ENCODE results near the gene FGG. TPM values are rescaled to one million over a fixed set of nuclear protein-coding genes. Genes with fewer than 3 reads are reported as not detected.
"Not testable (repeated sequence)": the region's sequence is repeated elsewhere in the genome, so short reads cannot be mapped to it uniquely, and the experiment has no call there.

The FGG gene
- total RNA-seq, 2 donors from 2014 or later = 0.89 TPM; not detected in 1

- no peaks in the 10 kb centered on the region for H3K27me3 ChIP-seq (ENCODE audit: control insufficient read depth, insufficient read depth, low read length, poor library complexity, severe bottlenecking)
- Mint-ChIP-seq H3K27ac (no peak overlapping the region), H3K27me3 (ENCODE audit: insufficient read depth) (peaks cover 3% of the 10 kb centered on the region), H3K4me3 (no peak overlapping the region), H3K9me3 (no peaks in the 10 kb centered on the region), H3K36me3 (ENCODE audit: low read depth) (no peaks in the 10 kb centered on the region), H3K4me1 (no peaks in the 10 kb centered on the region)
- no peaks in the 10 kb centered on the region for H3K4me1 ChIP-seq (ENCODE audit: control insufficient read depth, insufficient read depth, low read length)
- H3K27ac ChIP-seq (ENCODE audit: low read depth, low read length) = no peak overlapping the region
- H3K36me3 ChIP-seq (ENCODE audit: control insufficient read depth, insufficient read depth, low read length) = no peaks in the 10 kb centered on the region
- no peak for TF ChIP-seq CTCF (conservative IDR thresholded peaks at IDR 0.05)
- H3K9ac ChIP-seq (ENCODE audit: extremely low read depth, low read length, poor library complexity, severe bottlenecking) = no peak overlapping the region
- DNase-seq = no peak
- H3K4me3 ChIP-seq (ENCODE audit: low read length) = no peak overlapping the region
- no peaks in the 10 kb centered on the region for H3K9me3 ChIP-seq (ENCODE audit: control insufficient read depth, low read length)
- 93 to 94% methylated on average over 5 to 6 of the region's 6 CpGs for WGBS, 2 experiments (ENCODE audit: insufficient coverage in 1 of 2, insufficient read length in 1 of 2)
These were observed 9.2 kb downstream of the FGG start for GRCh38 chr4:154603033-154603943.

- Histone ChIP-seq H3K27me3 (ENCODE audit: control insufficient read depth, insufficient read depth, low read length, poor library complexity, severe bottlenecking) (no peaks in the 10 kb centered on the region), H3K27ac (ENCODE audit: low read depth, low read length) (no peak overlapping the region), H3K36me3 (ENCODE audit: control insufficient read depth, insufficient read depth, low read length) (no peaks in the 10 kb centered on the region), H3K9me3 (ENCODE audit: control insufficient read depth, low read length) (no peaks in the 10 kb centered on the region), H3K4me1 (ENCODE audit: control insufficient read depth, insufficient read depth, low read length) (no peaks in the 10 kb centered on the region), H3K4me3 (ENCODE audit: low read length) (no peak overlapping the region), H3K9ac (ENCODE audit: extremely low read depth, low read length, poor library complexity, severe bottlenecking) (no peak overlapping the region)
- no peak for TF ChIP-seq CTCF (conservative IDR thresholded peaks at IDR 0.05)
- DNase-seq = no peak
- Mint-ChIP-seq H3K27me3 (ENCODE audit: insufficient read depth) (peaks cover 3% of the 10 kb centered on the region), H3K9me3 (no peaks in the 10 kb centered on the region), H3K36me3 (ENCODE audit: low read depth) (no peaks in the 10 kb centered on the region), H3K4me1 (no peaks in the 10 kb centered on the region), H3K27ac (no peak overlapping the region), H3K4me3 (no peak overlapping the region)
- WGBS, 2 experiments (ENCODE audit: insufficient coverage in 1 of 2, insufficient read length in 1 of 2) = 91 to 92% methylated on average over 1 of the region's 1 CpG
These were observed 9.9 kb downstream of the FGG start for GRCh38 chr4:154602404-154603020.

- no peaks in the 10 kb centered on the region for H3K4me1 ChIP-seq (ENCODE audit: control insufficient read depth, insufficient read depth, low read length)
- H3K27ac Mint-ChIP-seq = no peak overlapping the region
- H3K9me3 Mint-ChIP-seq = no peaks in the 10 kb centered on the region
- H3K27ac ChIP-seq (ENCODE audit: low read depth, low read length) = no peak overlapping the region
- no peak for TF ChIP-seq CTCF (conservative IDR thresholded peaks at IDR 0.05)
- no peak overlapping the region for H3K4me3 ChIP-seq (ENCODE audit: low read length)
- H3K9me3 ChIP-seq (ENCODE audit: control insufficient read depth, low read length) = no peaks in the 10 kb centered on the region
- H3K27me3 Mint-ChIP-seq (ENCODE audit: insufficient read depth) = no peaks in the 10 kb centered on the region
- H3K4me1 Mint-ChIP-seq = peaks cover 3% of the 10 kb centered on the region
- no peaks in the 10 kb centered on the region for H3K27me3 ChIP-seq (ENCODE audit: control insufficient read depth, insufficient read depth, low read length, poor library complexity, severe bottlenecking)
- H3K36me3 ChIP-seq (ENCODE audit: control insufficient read depth, insufficient read depth, low read length) = no peaks in the 10 kb centered on the region
- DNase-seq = no peak
- no peaks in the 10 kb centered on the region for H3K36me3 Mint-ChIP-seq (ENCODE audit: low read depth)
- WGBS, 2 experiments (ENCODE audit: insufficient coverage in 1 of 2, insufficient read length in 1 of 2) = 91 to 94% methylated on average over 5 to 7 of the region's 7 CpGs
- no peak overlapping the region for H3K9ac ChIP-seq (ENCODE audit: extremely low read depth, low read length, poor library complexity, severe bottlenecking)
- H3K4me3 Mint-ChIP-seq = no peak overlapping the region
These were observed 14.4 kb downstream of the FGG start for GRCh38 chr4:154597798-154598774.

GRCh38 chr4:154597281-154597680, 15.2 kb downstream of the FGG start:
- H3K27ac Mint-ChIP-seq; H3K9me3 Mint-ChIP-seq; H3K36me3 Mint-ChIP-seq (ENCODE audit: low read depth); DNase-seq; H3K27ac ChIP-seq (ENCODE audit: low read depth, low read length); H3K4me3 ChIP-seq (ENCODE audit: low read length); H3K4me1 ChIP-seq (ENCODE audit: control insufficient read depth, insufficient read depth, low read length); H3K9ac ChIP-seq (ENCODE audit: extremely low read depth, low read length, poor library complexity, severe bottlenecking); H3K9me3 ChIP-seq (ENCODE audit: control insufficient read depth, low read length); H3K27me3 ChIP-seq (ENCODE audit: control insufficient read depth, insufficient read depth, low read length, poor library complexity, severe bottlenecking); H3K27me3 Mint-ChIP-seq (ENCODE audit: insufficient read depth); H3K4me3 Mint-ChIP-seq; H3K36me3 ChIP-seq (ENCODE audit: control insufficient read depth, insufficient read depth, low read length); H3K4me1 Mint-ChIP-seq: not testable (repeated sequence)
- 87 to 95% methylated on average over 10 to 11 of the region's 11 CpGs for WGBS, 2 experiments (ENCODE audit: insufficient coverage in 1 of 2, insufficient read length in 1 of 2)

Measured in endodermal cell (in vitro differentiated cells).